GM18519 (cell line): ENCODE measurements around the gene OR2T10.
"Not testable (repeated sequence)": the region's sequence is repeated elsewhere in the genome, so short reads cannot be mapped to it uniquely, and the experiment has no call there.

Experiments used
- ATAC-seq: cut with Tn5 transposase; IDR thresholded peaks from one replicate; pipeline ENCODE4 v1.9.1; 2021; ENCODE audit warnings: mild to moderate bottlenecking, moderate library complexity; ENCODE audit not compliant: unreplicated experiment, low FRiP score

The OR2T10 gene

DNA sequence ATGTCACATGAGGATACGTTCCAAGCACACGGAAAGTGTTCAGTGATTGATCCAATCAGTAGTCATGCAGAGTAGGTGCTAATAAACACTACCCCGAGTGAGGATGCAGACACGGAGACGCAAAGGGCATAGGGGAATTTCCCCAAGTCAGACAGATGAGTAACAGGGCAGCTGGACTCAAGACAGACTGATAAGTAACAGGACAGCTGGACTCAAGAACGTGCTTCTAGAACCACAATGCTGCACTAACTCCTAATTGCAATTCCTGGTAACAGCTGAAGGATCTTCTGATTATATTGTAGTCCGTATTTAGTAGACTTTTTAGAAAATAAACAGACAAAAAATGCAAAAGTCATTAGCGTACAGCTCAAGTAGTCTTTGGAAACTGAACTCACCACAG, 1.9 kb upstream of the OR2T10 start:
- ATAC-seq: no peak

DNA sequence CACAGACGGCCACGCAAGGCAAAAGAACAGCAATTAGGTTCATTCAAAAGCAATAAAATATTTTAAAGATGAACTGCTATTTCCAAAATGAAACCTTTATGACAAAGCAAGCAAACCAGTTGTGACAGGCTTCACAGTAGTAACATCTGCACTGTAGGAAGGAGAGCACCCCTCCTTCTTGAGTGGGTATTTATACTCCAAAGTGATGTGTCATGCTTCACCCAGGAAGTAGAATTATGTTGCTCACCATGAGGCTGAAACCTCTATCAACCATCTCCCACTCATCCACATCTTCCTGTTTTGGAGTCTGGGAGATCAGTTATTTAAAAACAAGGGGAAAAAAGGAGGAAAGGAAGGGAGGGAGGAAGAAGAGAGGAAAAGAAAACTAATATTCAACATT, 885 bp downstream of the OR2T10 start:
- no peak for ATAC-seq

DNA sequence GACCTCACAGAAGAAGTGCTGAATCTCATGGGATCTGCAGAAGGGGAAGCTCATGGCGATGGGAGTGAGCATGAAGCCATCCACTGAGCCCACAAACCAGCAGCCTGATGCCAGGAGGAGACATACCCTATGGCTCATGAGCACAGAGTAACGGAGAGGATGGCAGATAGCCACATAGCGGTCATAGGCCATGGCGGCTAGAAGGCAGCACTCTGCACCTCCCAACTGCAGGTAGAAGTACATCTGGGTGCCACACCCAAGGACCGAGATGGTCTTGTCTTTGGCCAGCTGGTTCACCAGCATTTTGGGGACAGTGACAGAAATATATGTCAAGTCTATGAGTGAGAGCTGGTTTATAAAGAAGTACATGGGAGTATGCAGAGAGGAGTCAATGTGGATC, 4.3 kb downstream of the OR2T10 start:
- no peak for ATAC-seq

DNA sequence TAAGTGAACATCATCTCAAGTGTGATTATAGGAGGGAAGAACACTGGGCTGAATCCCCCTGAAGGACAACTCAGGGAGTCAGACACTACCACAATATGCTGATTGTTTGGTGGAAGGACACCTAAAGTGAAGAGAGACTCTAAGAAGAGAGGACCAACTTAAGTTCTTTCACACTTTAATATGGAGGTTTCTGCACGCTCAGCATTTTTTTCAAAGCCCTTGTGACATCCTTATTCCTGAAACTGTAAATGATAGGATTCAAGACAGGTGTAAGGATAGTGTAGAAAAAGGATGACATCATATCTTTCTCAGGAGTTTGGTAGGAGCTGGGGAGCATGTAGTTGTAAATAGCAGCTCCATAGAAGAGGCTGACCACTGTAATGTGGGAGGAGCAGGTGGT, 4.8 kb downstream of the OR2T10 start:
- no peak for ATAC-seq

DNA sequence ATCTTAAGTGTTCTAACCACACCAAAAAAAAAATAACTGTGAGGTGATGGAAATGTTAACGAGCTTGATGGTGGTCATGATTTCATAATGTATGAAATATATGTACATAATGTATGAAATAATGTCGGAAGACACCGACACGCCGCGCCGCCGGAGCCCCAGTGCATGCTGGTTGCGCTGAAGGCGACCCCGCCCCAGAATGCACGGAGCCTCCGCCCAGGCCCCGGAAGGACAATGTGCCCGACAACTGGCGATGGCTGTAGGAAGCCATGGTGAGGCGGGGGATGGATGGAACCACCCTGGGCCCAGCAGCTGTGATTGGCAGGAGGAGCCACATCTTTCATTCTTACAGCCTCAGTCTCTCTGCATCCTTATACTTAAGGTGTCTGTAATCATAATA, 7.4 kb downstream of the OR2T10 start:
- ATAC-seq: no peak

DNA sequence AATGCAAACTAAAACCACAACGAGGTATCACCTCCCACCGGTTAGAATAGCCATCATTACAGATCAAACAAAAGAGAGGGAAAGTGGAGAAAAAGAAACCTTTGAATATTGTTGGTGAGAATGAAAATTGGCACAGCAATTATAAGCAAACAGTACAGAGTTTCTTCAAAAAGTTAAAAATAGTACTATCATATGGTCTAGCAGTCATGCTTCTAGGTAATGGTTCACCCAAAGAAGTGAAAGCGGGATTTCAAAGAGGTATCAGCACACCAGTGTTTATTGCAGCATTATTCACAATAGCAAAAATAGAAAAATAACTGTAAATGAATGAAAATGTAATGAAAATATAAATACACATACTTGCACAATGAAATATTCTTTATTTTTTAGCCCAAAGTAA, 8.2 kb downstream of the OR2T10 start:
- ATAC-seq: no peak

DNA sequence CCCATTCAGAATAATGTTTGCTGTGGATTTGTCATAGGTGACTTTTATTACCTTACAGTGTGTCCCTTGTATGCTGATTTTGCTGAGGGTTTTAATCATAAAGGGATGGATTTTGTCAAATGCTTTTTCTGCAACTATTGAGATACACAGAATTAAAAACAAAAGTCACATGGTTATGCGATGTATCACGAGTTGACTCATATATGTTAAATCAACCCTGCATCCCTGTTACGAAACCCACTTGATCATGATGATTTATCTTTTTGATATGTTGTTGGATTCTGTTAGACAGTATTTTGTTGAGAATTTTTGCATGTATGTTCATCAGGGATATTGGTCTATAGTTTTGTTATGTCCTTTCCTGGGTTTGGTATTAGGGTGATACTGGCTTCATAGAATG, 12.2 kb downstream of the OR2T10 start:
- ATAC-seq: no peak

DNA sequence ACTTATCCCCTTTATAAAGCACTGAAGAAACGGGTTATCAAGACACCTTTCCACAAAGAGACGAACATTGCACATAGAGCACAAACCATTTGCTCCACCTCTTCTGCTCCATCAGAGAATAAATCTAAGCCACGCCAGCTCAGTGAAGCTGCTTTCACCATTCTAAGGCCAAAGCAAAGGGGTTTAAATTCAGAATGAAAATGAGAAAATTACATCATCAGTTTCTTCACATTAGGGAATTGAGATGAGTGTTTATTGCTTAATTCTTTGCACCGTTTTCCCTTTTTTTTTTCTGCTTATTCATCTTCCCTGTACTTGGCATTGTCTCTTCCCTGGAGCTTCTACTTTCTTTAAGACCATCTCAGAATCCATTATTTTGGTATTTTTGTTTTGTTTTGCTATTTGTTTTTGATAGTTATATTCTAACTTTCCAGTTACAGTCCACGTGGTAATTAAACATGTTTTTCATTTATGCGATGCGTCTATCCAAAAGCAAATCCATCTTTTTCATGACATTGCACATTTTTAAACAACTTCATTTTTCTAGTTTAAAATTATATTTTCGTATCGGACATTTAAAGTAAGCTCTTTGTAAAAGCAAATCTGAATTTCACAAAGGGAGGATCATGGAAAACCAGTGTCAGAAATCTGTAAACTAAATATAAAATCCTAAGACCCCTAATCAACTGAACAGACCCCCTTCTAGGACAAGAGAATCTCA, 21.1 kb downstream of the OR2T10 start:
- no peak for ATAC-seq

DNA sequence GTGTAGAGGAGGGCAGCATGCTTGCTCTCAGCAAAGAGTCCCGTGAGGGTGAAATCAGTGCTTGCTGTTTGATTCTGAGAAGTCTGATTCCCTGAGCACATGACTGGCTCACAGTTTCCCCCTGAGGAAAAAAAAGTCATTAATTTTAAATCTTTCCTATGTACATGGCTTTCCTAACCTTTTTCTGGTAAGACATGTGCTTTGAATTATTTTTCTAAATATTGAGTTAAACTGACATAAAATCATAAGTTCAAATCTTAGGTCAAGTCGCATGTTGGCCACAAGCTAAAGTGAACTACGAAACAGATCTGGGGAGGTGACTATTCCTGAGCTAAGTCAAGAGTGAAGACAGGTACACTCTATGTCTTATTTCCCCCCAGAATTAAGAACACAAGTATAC, 22.8 kb downstream of the OR2T10 start, which contains the start of gene OR2T34:
TSS of gene OR2T34 (minus strand) at position 101 of the 400 bp plus-strand sequence. CDS start at position 101, 0 bp downstream.
- ATAC-seq: not testable (repeated sequence)

DNA sequence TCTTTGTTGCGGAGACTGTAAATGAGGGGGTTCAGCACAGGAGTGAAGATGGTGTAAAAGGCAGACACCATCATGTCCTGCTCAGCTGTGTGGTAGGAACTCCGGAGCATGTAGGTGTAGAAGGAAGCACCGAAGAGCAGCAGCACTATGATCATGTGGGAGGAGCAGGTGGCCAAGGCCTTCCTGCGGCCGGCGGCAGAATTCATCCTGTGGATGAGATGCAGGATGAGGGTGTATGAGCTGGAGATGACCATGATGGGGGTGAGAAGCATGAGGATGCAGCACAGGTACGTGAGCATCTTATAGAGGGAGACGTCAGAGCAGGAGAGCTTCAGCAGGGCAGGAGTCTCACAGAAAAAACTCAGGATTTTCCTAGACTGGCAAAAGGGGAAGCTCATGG, 23.6 kb downstream of the OR2T10 start:
- not testable (repeated sequence) for ATAC-seq

DNA sequence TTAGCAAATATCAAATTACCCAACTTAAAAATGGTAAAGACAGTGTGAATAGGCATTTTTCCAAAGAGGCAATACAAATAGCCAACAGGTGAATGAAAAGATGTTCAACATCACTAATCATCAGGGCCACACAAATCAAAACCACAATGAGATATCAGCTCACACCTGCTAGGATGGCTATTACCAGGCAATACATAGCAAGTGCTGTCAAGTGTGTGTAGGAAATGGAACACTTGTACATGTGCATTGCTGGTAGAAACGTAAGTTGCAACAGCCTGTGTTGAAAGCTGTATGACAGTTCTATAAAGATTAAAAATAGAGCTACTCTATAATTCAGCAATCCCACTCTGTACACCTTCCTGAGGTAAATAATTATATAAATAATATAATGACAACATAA, 25.5 kb downstream of the OR2T10 start:
- ATAC-seq: peak; percentile 98

DNA sequence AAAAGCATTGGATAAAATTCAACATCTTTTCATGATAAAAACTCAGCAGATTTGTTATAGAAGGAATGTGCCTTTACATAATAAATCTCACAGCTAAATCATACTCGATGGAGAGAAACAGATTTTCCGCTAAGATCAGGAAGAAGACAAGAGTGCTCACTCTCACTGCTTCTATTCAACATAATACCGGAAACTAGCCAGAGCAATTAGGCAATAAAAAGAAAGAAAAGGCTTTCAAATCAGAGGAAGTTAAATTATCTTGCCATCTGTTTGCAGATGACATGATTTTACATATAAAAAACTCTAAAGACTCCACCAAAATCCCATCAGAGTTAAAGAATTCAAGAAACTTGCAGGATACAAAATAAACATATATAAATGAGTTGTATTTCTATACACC, 26.7 kb downstream of the OR2T10 start:
- ATAC-seq: not testable (repeated sequence)

DNA sequence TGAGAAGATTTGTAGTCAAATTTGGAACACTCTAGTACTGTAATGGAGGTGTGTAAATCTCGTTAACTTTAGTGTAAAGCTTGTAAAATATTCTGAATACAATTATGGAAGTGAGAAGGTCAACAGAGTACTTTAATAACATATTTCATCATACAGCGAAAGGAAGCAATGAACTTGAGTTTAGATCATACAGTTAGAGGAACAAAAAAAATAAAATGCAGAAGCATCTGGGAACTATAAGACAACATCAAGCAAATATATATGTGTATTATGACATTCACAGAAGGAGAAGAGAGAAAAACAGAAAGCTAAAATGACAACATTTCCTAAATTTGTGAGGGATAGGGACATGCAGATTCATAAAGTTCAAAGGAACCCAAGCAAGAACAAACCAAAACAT, 28.5 kb downstream of the OR2T10 start:
- not testable (repeated sequence) for ATAC-seq

DNA sequence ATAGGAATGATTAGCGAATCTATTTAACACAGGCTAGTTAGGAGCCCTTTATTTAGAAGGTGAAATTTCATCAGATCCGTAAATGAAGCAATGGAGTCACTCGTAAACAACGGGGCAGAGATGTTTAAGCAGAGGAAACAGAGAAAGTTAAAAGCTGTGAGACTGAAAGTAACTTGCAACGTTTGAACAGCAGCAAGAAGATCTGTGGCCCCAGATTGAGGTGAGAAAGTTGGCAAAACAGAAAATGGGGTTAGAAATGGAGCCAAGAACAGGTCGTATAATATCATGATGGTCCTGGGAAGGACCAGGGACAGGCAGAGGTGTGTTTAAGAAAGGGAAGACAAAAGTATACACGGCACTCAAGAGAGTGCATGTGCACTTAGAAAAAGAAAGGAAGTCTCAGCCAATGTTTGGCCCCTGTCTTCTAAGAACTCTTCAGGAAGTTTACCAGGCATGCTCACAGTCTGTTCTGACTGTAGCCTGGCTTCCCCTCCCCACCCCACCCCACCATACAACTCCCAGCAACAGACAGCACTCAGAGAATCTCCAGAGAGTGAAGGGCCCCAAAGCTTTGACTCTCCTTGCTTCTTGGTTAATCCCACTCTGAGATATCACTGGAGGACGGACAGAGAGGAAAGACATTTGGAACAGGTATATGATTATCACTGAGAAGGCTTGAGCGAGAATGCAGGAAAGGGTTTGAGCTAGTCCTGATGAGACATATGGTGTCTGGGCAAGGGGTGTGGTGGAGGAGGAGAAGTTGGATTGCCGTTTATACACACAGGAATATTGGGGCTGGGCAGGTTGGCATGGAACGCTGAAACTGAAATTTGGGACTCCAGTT, 31.7 kb downstream of the OR2T10 start:
- peak; percentile 66 for ATAC-seq

DNA sequence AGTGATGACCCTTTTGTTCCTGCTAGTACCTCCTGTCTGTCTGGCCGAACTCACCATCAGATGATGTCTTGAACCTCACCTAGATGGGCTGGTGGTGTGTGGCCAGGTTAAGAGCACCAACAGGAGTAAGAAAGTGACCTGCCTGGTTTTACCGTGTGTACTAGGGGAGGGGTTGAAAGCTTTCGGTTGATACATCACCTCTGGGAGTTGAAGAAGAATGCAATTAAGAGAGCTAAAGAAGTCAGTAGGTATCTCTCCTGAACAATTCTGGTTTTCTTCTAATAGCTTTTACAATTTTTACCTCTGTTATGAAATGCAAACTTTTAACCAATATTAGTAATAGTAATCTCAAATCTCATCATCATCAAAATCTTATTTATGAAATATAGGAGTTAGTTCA, 34.8 kb downstream of the OR2T10 start, which contains the start of gene OR2T29:
TSS of gene OR2T29 (minus strand) at position 101 of the 400 bp plus-strand sequence. CDS start 3,281 bp downstream, outside the sequence.
- ATAC-seq: not testable (repeated sequence)

DNA sequence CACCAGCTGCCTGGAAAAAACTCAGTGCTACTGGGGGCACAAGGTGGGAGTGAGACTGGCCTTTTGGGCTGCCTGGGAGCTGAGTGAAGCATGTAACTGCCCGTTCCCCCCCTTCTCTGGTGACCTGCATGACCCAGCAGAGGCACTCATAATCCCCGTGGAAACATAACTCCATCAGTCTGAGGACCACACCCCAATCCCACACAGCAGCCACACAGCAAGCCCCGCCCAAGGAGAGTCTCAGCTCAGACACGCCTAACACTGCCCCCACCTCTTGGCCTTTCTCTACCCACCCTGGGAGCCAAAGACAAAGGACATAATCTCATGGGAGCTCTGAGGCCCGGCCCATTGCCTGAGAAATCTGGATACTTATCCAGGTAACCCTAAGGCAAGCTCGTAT, 46.5 kb downstream of the OR2T10 start:
- not testable (repeated sequence) for ATAC-seq

DNA sequence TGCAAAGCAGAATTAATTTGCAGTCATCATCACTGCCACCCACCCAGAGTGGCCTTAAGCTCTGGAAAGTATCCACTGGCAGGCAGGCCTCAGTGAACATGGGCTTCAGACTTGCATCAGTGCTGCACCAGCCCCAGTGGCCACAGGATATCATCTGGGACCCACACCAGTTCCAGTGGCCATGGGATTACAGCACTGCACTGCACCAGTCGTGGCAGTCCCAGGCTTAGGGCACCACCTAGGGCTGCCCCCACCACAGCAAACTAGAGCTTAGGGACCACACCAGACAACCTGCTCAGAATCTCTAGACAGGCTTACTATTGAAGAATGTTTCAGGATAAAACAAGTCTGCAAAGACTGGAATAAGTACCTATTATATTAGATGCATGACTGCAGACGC, 50.1 kb downstream of the OR2T10 start:
- not testable (repeated sequence) for ATAC-seq
